ENCODE results near the gene DCBLD2.
"Not testable (repeated sequence)": the region's sequence is repeated elsewhere in the genome, so short reads cannot be mapped to it uniquely, and the experiment has no call there.

The DCBLD2 gene

GRCh38 chr3:98887684-98888083 is 13.8 kb downstream of the DCBLD2 start:
- Histone ChIP-seq H3K27ac (no peak overlapping the region), H3K4me1 (peaks cover 11% of the 10 kb centered on the region)

GRCh38 chr3:98886525-98886924 is 15.0 kb downstream of the DCBLD2 start:
- peaks cover 9% of the 10 kb centered on the region for H3K4me1 ChIP-seq
- H3K9me3 ChIP-seq (ENCODE audit: control insufficient read depth, low read length), result no peaks in the 10 kb centered on the region
- no peak overlapping the region for H3K27ac ChIP-seq
- no peak overlapping the region for H3K4me2 ChIP-seq (ENCODE audit: low read length)
- TF ChIP-seq, protein P1, sequence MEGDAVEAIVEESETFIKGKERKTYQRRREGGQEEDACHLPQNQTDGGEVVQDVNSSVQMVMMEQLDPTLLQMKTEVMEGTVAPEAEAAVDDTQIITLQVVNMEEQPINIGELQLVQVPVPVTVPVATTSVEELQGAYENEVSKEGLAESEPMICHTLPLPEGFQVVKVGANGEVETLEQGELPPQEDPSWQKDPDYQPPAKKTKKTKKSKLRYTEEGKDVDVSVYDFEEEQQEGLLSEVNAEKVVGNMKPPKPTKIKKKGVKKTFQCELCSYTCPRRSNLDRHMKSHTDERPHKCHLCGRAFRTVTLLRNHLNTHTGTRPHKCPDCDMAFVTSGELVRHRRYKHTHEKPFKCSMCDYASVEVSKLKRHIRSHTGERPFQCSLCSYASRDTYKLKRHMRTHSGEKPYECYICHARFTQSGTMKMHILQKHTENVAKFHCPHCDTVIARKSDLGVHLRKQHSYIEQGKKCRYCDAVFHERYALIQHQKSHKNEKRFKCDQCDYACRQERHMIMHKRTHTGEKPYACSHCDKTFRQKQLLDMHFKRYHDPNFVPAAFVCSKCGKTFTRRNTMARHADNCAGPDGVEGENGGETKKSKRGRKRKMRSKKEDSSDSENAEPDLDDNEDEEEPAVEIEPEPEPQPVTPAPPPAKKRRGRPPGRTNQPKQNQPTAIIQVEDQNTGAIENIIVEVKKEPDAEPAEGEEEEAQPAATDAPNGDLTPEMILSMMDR (IDR thresholded peaks at IDR 0.05), result no peak
- no peaks in the 10 kb centered on the region for H3K27me3 ChIP-seq (ENCODE audit: control insufficient read depth, insufficient read depth, low read length)
- H3K9ac ChIP-seq, result no peak overlapping the region
- no peak overlapping the region for H3K4me3 ChIP-seq (ENCODE audit: low read depth, low read length)
- peaks cover under 1% of the 10 kb centered on the region for H3K79me2 ChIP-seq
- H3K36me3 ChIP-seq (ENCODE audit: control insufficient read depth, insufficient read depth, low read length), result no peaks in the 10 kb centered on the region
- no peak overlapping the region for H2AFZ ChIP-seq

More at GRCh38 chr3:98887684-98888083, 13.8 kb downstream of the DCBLD2 start:
- TF ChIP-seq, protein P1 (IDR thresholded peaks at IDR 0.05), result no peak
- Histone ChIP-seq H3K36me3 (ENCODE audit: control insufficient read depth, insufficient read depth, low read length) (no peaks in the 10 kb centered on the region), H3K9ac (no peak overlapping the region), H3K4me3 (ENCODE audit: low read depth, low read length) (no peak overlapping the region), H3K79me2 (peaks cover 7% of the 10 kb centered on the region), H3K9me3 (ENCODE audit: control insufficient read depth, low read length) (no peaks in the 10 kb centered on the region), H3K4me2 (ENCODE audit: low read length) (no peak overlapping the region), H3K27me3 (ENCODE audit: control insufficient read depth, insufficient read depth, low read length) (no peaks in the 10 kb centered on the region), H2AFZ (no peak overlapping the region)

DNA sequence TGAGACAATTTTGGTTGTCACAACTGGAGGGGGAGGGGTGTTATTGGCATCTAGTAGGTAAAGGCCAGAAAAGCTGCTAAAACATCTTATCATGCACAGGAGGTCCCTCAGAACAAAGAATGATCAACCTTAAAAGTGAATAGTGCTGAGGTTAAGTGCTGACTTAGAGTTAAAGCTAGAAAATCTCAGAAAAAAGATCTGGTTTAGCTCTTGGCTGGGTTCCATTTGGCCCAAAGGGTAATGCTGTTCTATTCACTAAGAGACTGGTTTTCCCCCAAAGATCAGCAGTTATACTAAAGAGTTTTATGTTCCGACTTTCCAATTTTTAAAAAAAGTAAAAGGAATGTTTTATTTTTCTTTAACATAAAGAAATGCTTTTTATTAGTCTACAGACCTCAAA is 15.6 kb downstream of the DCBLD2 start:
- no peak overlapping the region for H3K27ac ChIP-seq
- H3K4me2 ChIP-seq (ENCODE audit: low read length), result no peak overlapping the region
- H3K9me3 ChIP-seq (ENCODE audit: control insufficient read depth, low read length), result no peaks in the 10 kb centered on the region
- peaks cover 8% of the 10 kb centered on the region for H3K4me1 ChIP-seq
- no peaks in the 10 kb centered on the region for H3K27me3 ChIP-seq (ENCODE audit: control insufficient read depth, insufficient read depth, low read length)
- H3K36me3 ChIP-seq (ENCODE audit: control insufficient read depth, insufficient read depth, low read length), result no peaks in the 10 kb centered on the region
- no peak overlapping the region for H2AFZ ChIP-seq
- H3K9ac ChIP-seq, result no peak overlapping the region
- no peak overlapping the region for H3K4me3 ChIP-seq (ENCODE audit: low read depth, low read length)
- H3K79me2 ChIP-seq, result no peaks in the 10 kb centered on the region
- TF ChIP-seq, protein P1 (IDR thresholded peaks at IDR 0.05), result no peak

- no peaks in the 10 kb centered on the region for H3K79me2 ChIP-seq
- TF ChIP-seq, protein P1 (IDR thresholded peaks at IDR 0.05), result no peak
- H3K9me3 ChIP-seq (ENCODE audit: control insufficient read depth, low read length), result no peaks in the 10 kb centered on the region
- no peak overlapping the region for H3K27ac ChIP-seq
- H2AFZ ChIP-seq, result no peak overlapping the region
- H3K4me1 ChIP-seq, result peaks cover 5% of the 10 kb centered on the region
- H3K4me2 ChIP-seq (ENCODE audit: low read length), result no peak overlapping the region
- H3K4me3 ChIP-seq (ENCODE audit: low read depth, low read length), result no peak overlapping the region
- no peaks in the 10 kb centered on the region for H3K27me3 ChIP-seq (ENCODE audit: control insufficient read depth, insufficient read depth, low read length)
- H3K9ac ChIP-seq, result no peak overlapping the region
- H3K36me3 ChIP-seq (ENCODE audit: control insufficient read depth, insufficient read depth, low read length), result no peaks in the 10 kb centered on the region
Observed at GRCh38 chr3:98884675-98885371, 16.7 kb downstream of the DCBLD2 start.

DNA sequence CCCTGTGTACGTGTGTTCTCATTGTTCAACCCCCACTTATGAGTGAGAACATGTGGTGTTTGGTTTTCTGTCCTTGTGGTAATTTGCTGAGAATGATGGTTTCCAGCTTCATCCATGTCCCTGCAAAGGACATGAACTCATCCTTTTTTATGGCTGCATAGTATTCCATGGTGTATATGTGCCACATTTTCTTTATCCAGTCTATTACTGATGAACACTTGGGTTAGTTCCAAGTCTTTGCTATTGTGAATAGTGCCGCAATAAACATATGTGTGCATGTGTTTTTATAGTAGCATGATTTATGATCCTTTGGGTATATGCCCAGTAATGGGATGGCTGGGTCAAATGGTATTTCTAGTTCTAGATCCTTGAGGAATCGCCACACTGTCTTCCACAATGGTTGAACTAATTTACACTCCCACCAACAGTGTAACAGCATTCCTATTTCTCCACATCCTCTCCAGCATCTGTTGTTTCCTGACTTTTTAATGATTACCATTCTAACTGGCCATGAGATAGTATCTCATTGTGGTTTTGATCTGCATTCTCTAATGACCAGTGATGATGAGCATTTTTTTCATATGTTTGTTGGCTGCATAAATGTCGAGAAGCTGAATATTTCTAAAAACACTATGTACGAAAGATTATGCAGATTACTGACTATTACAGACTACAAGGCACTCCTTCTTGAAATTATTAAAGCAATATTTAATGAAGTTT is 18.7 kb downstream of the DCBLD2 start:
- H3K36me3 ChIP-seq (ENCODE audit: control insufficient read depth, insufficient read depth, low read length); H3K4me3 ChIP-seq (ENCODE audit: low read depth, low read length); H2AFZ ChIP-seq; H3K9ac ChIP-seq; H3K9me3 ChIP-seq (ENCODE audit: control insufficient read depth, low read length); H3K4me2 ChIP-seq (ENCODE audit: low read length); H3K79me2 ChIP-seq; H3K27me3 ChIP-seq (ENCODE audit: control insufficient read depth, insufficient read depth, low read length); H3K27ac ChIP-seq; H3K4me1 ChIP-seq: not testable (repeated sequence)
